ENCODE results near the gene SLC35B4.

Gene SLC35B4

GRCh38 chr7:134312717-134313116, 4.0 kb downstream of the SLC35B4 start:
- no peak overlapping the region for H4K91ac ChIP-seq (ENCODE audit: low read depth, low read length, poor library complexity)
- no peaks in the 10 kb centered on the region for H3K79me1 ChIP-seq (ENCODE audit: low read depth, low read length)
- no peak overlapping the region for H2BK120ac ChIP-seq (ENCODE audit: low read depth, low read length)
- H3K18ac ChIP-seq (ENCODE audit: low read length), result no peak overlapping the region
- no peak overlapping the region for H3K14ac ChIP-seq (ENCODE audit: low read length)
- H4K8ac ChIP-seq (ENCODE audit: low read depth, low read length), result no peak overlapping the region
- no peak overlapping the region for H2BK15ac ChIP-seq (ENCODE audit: low read length)
- no peaks in the 10 kb centered on the region for H3K9me3 ChIP-seq (replicated peaks in 1 of 2; ENCODE audit: control insufficient read depth in 2 of 2, insufficient read depth in 1 of 2, low read depth in 1 of 2, low read length in 2 of 2)
- H3K4me1 ChIP-seq (ENCODE audit: control insufficient read depth in 2 of 2, insufficient read depth in 1 of 2, low read depth in 1 of 2, low read length in 2 of 2), result no peaks in the 10 kb centered on the region
- H3K4me2 ChIP-seq (ENCODE audit: insufficient read depth, low read length, poor library complexity, severe bottlenecking), result no peak overlapping the region
- no peaks in the 10 kb centered on the region for H3K27me3 ChIP-seq (ENCODE audit: control insufficient read depth in 3 of 3, insufficient read depth in 3 of 3, low read depth in 1 of 3, low read length in 3 of 3)
- H2BK5ac ChIP-seq (ENCODE audit: low read length), result no peak overlapping the region
- H2BK12ac ChIP-seq (ENCODE audit: low read length), result no peak overlapping the region
- no peak overlapping the region for H3K4me3 ChIP-seq (ENCODE audit: low read length in 2 of 2)
- WGBS, 2 donors (ENCODE audit: extremely low coverage in 2 of 2, insufficient read length in 2 of 2, insufficient replicate concordance in 1 of 2), result no CpG with 5 or more reads among the region's 6 CpGs
- H3K36me3 ChIP-seq (replicated peaks in 1 of 2; ENCODE audit: control insufficient read depth in 2 of 2, insufficient read depth in 2 of 2, low read length in 2 of 2), result peaks cover 4 to 23% of the 10 kb centered on the region in 2 donors
- H3K23ac ChIP-seq (ENCODE audit: low read depth, low read length, poor library complexity), result no peak overlapping the region
- DNase-seq (ENCODE audit: low spot score), result no peak
- H3K9ac ChIP-seq (ENCODE audit: low read depth, low read length, poor library complexity), result no peak overlapping the region
- H3K4ac ChIP-seq (ENCODE audit: low read length), result no peak overlapping the region
- H2AFZ ChIP-seq (ENCODE audit: low read length), result no peak overlapping the region
- no peak overlapping the region for H2AK5ac ChIP-seq (ENCODE audit: low read depth, low read length)
- H3K27ac ChIP-seq (replicated peaks; ENCODE audit: low read length), result no peak overlapping the region

- H3K27ac ChIP-seq (replicated peaks; ENCODE audit: low read length), result no peak overlapping the region
- no peak overlapping the region for H3K4me2 ChIP-seq (ENCODE audit: insufficient read depth, low read length, poor library complexity, severe bottlenecking)
- no peak overlapping the region for H2BK5ac ChIP-seq (ENCODE audit: low read length)
- H2AK5ac ChIP-seq (ENCODE audit: low read depth, low read length), result no peak overlapping the region
- no peak overlapping the region for H4K8ac ChIP-seq (ENCODE audit: low read depth, low read length)
- H3K9me3 ChIP-seq (replicated peaks in 1 of 2; ENCODE audit: control insufficient read depth in 2 of 2, insufficient read depth in 1 of 2, low read depth in 1 of 2, low read length in 2 of 2), result no peaks in the 10 kb centered on the region
- H3K4me3 ChIP-seq (ENCODE audit: low read length in 2 of 2), result no peak overlapping the region
- H3K18ac ChIP-seq (ENCODE audit: low read length), result no peak overlapping the region
- H3K4me1 ChIP-seq (ENCODE audit: control insufficient read depth in 2 of 2, insufficient read depth in 1 of 2, low read depth in 1 of 2, low read length in 2 of 2), result no peaks in the 10 kb centered on the region
- DNase-seq (ENCODE audit: low spot score), result no peak
- no peak overlapping the region for H2BK15ac ChIP-seq (ENCODE audit: low read length)
- H3K9ac ChIP-seq (ENCODE audit: low read depth, low read length, poor library complexity), result no peak overlapping the region
- H2AFZ ChIP-seq (ENCODE audit: low read length), result no peak overlapping the region
- no peak overlapping the region for H2BK120ac ChIP-seq (ENCODE audit: low read depth, low read length)
- no peaks in the 10 kb centered on the region for H3K79me1 ChIP-seq (ENCODE audit: low read depth, low read length)
- H2BK12ac ChIP-seq (ENCODE audit: low read length), result no peak overlapping the region
- no peak overlapping the region for H3K4ac ChIP-seq (ENCODE audit: low read length)
- H4K91ac ChIP-seq (ENCODE audit: low read depth, low read length, poor library complexity), result no peak overlapping the region
- WGBS, 2 donors (ENCODE audit: extremely low coverage in 2 of 2, insufficient read length in 2 of 2, insufficient replicate concordance in 1 of 2), result no CpG with 5 or more reads among the region's 4 CpGs
- no peak overlapping the region for H3K14ac ChIP-seq (ENCODE audit: low read length)
- no peaks in the 10 kb centered on the region for H3K27me3 ChIP-seq (ENCODE audit: control insufficient read depth in 3 of 3, insufficient read depth in 3 of 3, low read depth in 1 of 3, low read length in 3 of 3)
- no peak overlapping the region for H3K23ac ChIP-seq (ENCODE audit: low read depth, low read length, poor library complexity)
- H3K36me3 ChIP-seq (replicated peaks in 1 of 2; ENCODE audit: control insufficient read depth in 2 of 2, insufficient read depth in 2 of 2, low read length in 2 of 2), result peaks cover 4 to 26% of the 10 kb centered on the region in 2 donors
These were observed 4.9 kb downstream of the SLC35B4 start for GRCh38 chr7:134311807-134312206.

- H2AFZ ChIP-seq (ENCODE audit: low read length), result no peak overlapping the region
- no peak overlapping the region for H3K14ac ChIP-seq (ENCODE audit: low read length)
- H2BK15ac ChIP-seq (ENCODE audit: low read length), result no peak overlapping the region
- WGBS, 2 donors (ENCODE audit: extremely low coverage in 2 of 2, insufficient read length in 2 of 2, insufficient replicate concordance in 1 of 2), result no CpG with 5 or more reads among the region's 4 CpGs
- H2BK120ac ChIP-seq (ENCODE audit: low read depth, low read length), result no peak overlapping the region
- H3K4me2 ChIP-seq (ENCODE audit: insufficient read depth, low read length, poor library complexity, severe bottlenecking), result no peak overlapping the region
- H3K18ac ChIP-seq (ENCODE audit: low read length), result no peak overlapping the region
- no peaks in the 10 kb centered on the region for H3K4me1 ChIP-seq (ENCODE audit: control insufficient read depth in 2 of 2, insufficient read depth in 1 of 2, low read depth in 1 of 2, low read length in 2 of 2)
- no peak for DNase-seq (ENCODE audit: low spot score)
- peaks cover 5 to 53% of the 10 kb centered on the region in 2 donors for H3K36me3 ChIP-seq (replicated peaks in 1 of 2; ENCODE audit: control insufficient read depth in 2 of 2, insufficient read depth in 2 of 2, low read length in 2 of 2)
- H3K27ac ChIP-seq (replicated peaks; ENCODE audit: low read length), result no peak overlapping the region
- H3K79me1 ChIP-seq (ENCODE audit: low read depth, low read length), result no peaks in the 10 kb centered on the region
- no peak overlapping the region for H3K9ac ChIP-seq (ENCODE audit: low read depth, low read length, poor library complexity)
- H3K27me3 ChIP-seq (ENCODE audit: control insufficient read depth in 3 of 3, insufficient read depth in 3 of 3, low read depth in 1 of 3, low read length in 3 of 3), result no peaks in the 10 kb centered on the region
- H4K8ac ChIP-seq (ENCODE audit: low read depth, low read length), result no peak overlapping the region
- no peak overlapping the region for H2BK5ac ChIP-seq (ENCODE audit: low read length)
- no peaks in the 10 kb centered on the region for H3K9me3 ChIP-seq (replicated peaks in 1 of 2; ENCODE audit: control insufficient read depth in 2 of 2, insufficient read depth in 1 of 2, low read depth in 1 of 2, low read length in 2 of 2)
- no peak overlapping the region for H4K91ac ChIP-seq (ENCODE audit: low read depth, low read length, poor library complexity)
- no peak overlapping the region for H3K23ac ChIP-seq (ENCODE audit: low read depth, low read length, poor library complexity)
- H3K4me3 ChIP-seq (ENCODE audit: low read length in 2 of 2), result no peak overlapping the region
- H2AK5ac ChIP-seq (ENCODE audit: low read depth, low read length), result no peak overlapping the region
- no peak overlapping the region for H2BK12ac ChIP-seq (ENCODE audit: low read length)
- H3K4ac ChIP-seq (ENCODE audit: low read length), result no peak overlapping the region
These were observed 8.2 kb downstream of the SLC35B4 start for GRCh38 chr7:134308548-134308947.

GRCh38 chr7:134307320-134307719, 9.4 kb downstream of the SLC35B4 start:
- H2AK5ac ChIP-seq (ENCODE audit: low read depth, low read length), result no peak overlapping the region
- no peak overlapping the region for H4K8ac ChIP-seq (ENCODE audit: low read depth, low read length)
- H3K79me1 ChIP-seq (ENCODE audit: low read depth, low read length), result no peaks in the 10 kb centered on the region
- no peak overlapping the region for H3K27ac ChIP-seq (replicated peaks; ENCODE audit: low read length)
- H3K23ac ChIP-seq (ENCODE audit: low read depth, low read length, poor library complexity), result no peak overlapping the region
- no peak overlapping the region for H3K14ac ChIP-seq (ENCODE audit: low read length)
- no peak overlapping the region for H3K4ac ChIP-seq (ENCODE audit: low read length)
- H3K4me2 ChIP-seq (ENCODE audit: insufficient read depth, low read length, poor library complexity, severe bottlenecking), result no peak overlapping the region
- no peaks in the 10 kb centered on the region for H3K27me3 ChIP-seq (ENCODE audit: control insufficient read depth in 3 of 3, insufficient read depth in 3 of 3, low read depth in 1 of 3, low read length in 3 of 3)
- no peak overlapping the region for H2AFZ ChIP-seq (ENCODE audit: low read length)
- peaks cover 5 to 61% of the 10 kb centered on the region in 2 donors for H3K36me3 ChIP-seq (replicated peaks in 1 of 2; ENCODE audit: control insufficient read depth in 2 of 2, insufficient read depth in 2 of 2, low read length in 2 of 2)
- no peak overlapping the region for H3K9ac ChIP-seq (ENCODE audit: low read depth, low read length, poor library complexity)
- H3K4me3 ChIP-seq (ENCODE audit: low read length in 2 of 2), result no peak overlapping the region
- H3K18ac ChIP-seq (ENCODE audit: low read length), result no peak overlapping the region
- H2BK5ac ChIP-seq (ENCODE audit: low read length), result no peak overlapping the region
- no peak overlapping the region for H2BK15ac ChIP-seq (ENCODE audit: low read length)
- no peaks in the 10 kb centered on the region for H3K9me3 ChIP-seq (replicated peaks in 1 of 2; ENCODE audit: control insufficient read depth in 2 of 2, insufficient read depth in 1 of 2, low read depth in 1 of 2, low read length in 2 of 2)
- no CpG with 5 or more reads among the region's 1 CpG for WGBS, 2 donors (ENCODE audit: extremely low coverage in 2 of 2, insufficient read length in 2 of 2, insufficient replicate concordance in 1 of 2)
- H3K4me1 ChIP-seq (ENCODE audit: control insufficient read depth in 2 of 2, insufficient read depth in 1 of 2, low read depth in 1 of 2, low read length in 2 of 2), result no peaks in the 10 kb centered on the region
- H2BK120ac ChIP-seq (ENCODE audit: low read depth, low read length), result no peak overlapping the region
- H4K91ac ChIP-seq (ENCODE audit: low read depth, low read length, poor library complexity), result no peak overlapping the region
- H2BK12ac ChIP-seq (ENCODE audit: low read length), result no peak overlapping the region
- no peak for DNase-seq (ENCODE audit: low spot score)

Measured in neuronal stem cell (in vitro differentiated cells).